HG02981 (cell line): ENCODE data around the gene MAGEA2B.
A peak's percentile ranks its signal among the peaks of the same experiment; 100 is the strongest.
"Not testable (repeated sequence)": the region's sequence is repeated elsewhere in the genome, so short reads cannot be mapped to it uniquely, and the experiment has no call there.

Experiments
- ATAC-seq: cut with Tn5 transposase; IDR thresholded peaks from one replicate; pipeline ENCODE4 v1.9.1; 2021; ENCODE audit warnings: mild to moderate bottlenecking, moderate library complexity; ENCODE audit not compliant: unreplicated experiment

MAGEA2B gene, protein sequence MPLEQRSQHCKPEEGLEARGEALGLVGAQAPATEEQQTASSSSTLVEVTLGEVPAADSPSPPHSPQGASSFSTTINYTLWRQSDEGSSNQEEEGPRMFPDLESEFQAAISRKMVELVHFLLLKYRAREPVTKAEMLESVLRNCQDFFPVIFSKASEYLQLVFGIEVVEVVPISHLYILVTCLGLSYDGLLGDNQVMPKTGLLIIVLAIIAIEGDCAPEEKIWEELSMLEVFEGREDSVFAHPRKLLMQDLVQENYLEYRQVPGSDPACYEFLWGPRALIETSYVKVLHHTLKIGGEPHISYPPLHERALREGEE

DNA sequence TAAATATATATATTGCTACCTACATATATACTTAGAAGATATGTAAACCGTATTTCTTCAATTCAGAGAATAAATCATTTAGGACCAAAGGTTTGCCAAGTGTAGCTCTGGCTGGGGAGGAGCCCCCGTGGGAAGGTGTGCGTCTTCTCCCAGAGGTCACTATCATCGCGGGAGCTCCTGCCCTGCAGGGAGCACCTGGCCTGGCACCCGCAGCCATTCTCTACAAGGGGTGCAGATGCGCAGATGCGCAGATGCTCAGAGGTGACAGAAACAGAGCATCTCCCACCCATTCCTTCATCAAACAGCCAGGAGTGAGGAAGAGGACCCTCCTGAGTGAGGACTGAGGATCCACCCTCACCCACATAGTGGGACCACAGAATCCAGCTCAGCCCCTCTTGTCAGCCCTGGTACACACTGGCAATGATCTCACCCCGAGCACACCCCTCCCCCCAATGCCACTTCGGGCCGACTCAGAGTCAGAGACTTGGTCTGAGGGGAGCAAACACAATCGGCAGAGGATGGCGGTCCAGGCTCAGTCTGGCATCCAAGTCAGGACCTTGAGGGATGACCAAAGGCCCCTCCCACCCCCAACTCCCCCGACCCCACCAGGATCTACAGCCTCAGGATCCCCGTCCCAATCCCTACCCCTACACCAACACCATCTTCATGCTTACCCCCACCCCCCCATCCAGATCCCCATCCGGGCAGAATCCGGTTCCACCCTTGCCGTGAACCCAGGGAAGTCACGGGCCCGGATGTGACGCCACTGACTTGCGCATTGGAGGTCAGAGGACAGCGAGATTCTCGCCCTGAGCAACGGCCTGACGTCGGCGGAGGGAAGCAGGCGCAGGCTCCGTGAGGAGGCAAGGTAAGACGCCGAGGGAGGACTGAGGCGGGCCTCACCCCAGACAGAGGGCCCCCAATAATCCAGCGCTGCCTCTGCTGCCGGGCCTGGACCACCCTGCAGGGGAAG lies at the start of gene MAGEA2B:
TSS of gene MAGEA2B (plus strand) at position 814 of the 973 bp plus-strand sequence. CDS start 2,479 bp downstream, outside the sequence.
- not testable (repeated sequence) for ATAC-seq

DNA sequence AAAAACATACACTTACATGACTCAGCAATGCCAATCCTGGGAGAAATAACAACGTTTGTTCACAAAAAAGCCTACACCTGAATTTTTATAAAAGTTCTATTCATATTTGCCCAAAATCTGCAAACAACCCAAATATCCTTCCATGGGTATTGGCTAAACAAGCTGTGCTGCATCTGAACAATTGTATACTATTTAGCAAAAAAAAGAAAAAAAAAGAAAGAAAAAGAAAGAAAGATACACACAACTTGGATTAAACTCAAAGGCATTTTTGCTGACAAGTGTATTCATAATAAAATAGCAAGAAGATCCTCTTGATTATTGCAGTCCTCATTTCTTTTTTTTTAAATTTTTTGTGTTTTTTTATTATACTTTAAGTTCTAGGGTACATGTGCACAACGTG lies 40.3 kb upstream of the MAGEA2B start:
- no peak for ATAC-seq

DNA sequence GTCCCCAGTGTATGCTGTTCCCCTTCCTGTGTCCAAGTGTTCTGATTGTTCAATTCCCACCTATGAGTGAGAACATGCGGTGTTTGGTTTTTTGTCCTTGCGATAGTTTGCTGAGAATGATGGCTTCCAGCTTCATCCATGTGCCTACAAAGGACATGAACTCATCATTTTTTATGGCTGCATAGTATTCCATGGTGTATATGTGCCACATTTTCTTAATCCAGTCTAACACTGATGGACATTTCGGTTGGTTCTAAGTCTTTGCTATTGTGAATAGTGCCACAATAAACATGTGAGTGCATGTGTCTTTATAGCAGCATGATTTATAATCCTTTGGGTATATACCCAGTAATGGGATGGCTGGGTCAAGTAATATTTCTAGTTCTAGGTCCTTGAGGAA lies 39.8 kb upstream of the MAGEA2B start:
- not testable (repeated sequence) for ATAC-seq

DNA sequence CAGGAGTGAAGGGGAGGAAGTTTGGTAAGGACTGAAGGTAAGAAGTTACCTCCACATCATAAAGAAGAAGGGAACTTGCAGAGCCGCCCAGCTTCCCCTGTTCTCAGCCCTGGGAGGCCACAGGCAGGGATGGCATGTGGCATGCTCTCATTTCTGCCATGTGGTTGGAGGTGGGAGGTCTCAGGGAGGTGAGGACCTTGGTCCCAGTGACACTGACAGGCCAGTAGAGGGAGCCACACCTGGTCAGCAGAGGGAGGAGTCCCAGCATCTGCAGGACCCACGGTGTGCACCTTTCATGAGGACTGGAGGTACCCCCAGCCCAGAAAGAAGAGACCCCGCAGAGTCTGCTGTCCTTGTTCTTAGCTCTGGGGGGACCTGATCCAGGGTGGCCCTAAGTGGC lies 33.4 kb upstream of the MAGEA2B start:
- ATAC-seq, result peak; percentile 85

DNA sequence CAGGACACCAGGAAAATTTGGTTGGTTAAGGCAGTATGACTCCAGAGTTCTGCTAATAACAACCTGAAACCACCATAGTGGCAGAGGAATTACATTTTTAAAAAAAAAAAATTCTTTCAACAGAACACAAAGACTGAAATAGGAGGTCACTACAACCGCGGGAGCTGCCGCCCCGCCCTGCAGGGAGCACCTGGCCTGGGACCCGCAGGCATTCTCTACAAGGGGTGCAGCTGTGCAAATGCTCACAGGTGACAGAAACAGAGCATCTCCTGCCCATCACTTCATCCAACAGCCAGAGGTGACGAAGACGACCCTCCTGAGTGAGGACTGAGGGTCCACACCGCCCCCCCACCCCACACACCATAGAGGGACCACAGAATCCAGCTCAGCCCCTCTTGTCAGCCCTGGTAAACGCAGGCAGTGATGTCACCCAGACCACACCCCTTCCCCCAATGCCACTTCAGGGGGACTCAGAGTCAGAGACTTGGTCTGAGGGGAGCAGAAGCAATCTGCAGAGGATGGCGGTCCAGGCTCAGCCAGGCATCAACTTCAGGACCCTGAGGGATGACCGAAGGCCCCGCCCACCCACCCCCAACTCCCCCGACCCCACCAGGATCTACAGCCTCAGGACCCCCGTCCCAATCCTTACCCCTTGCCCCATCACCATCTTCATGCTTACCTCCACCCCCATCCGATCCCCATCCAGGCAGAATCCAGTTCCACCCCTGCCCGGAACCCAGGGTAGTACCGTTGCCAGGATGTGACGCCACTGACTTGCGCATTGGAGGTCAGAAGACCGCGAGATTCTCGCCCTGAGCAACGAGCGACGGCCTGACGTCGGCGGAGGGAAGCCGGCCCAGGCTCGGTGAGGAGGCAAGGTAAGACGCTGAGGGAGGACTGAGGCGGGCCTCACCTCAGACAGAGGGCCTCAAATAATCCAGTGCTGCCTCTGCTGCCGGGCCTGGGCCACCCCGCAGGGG lies 16.2 kb upstream of the MAGEA2B start, which contains the start of gene MAGEA3:
TSS of gene MAGEA3 (plus strand) at position 843 of the 980 bp plus-strand sequence. CDS start 2,039 bp downstream, outside the sequence.
- ATAC-seq, result not testable (repeated sequence)

DNA sequence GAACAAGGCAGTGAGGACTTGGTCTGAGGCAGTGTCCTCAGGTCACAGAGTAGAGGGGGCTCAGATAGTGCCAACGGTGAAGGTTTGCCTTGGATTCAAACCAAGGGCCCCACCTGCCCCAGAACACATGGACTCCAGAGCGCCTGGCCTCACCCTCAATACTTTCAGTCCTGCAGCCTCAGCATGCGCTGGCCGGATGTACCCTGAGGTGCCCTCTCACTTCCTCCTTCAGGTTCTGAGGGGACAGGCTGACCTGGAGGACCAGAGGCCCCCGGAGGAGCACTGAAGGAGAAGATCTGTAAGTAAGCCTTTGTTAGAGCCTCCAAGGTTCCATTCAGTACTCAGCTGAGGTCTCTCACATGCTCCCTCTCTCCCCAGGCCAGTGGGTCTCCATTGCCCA lies 14.0 kb upstream of the MAGEA2B start:
- ATAC-seq, result not testable (repeated sequence)

DNA sequence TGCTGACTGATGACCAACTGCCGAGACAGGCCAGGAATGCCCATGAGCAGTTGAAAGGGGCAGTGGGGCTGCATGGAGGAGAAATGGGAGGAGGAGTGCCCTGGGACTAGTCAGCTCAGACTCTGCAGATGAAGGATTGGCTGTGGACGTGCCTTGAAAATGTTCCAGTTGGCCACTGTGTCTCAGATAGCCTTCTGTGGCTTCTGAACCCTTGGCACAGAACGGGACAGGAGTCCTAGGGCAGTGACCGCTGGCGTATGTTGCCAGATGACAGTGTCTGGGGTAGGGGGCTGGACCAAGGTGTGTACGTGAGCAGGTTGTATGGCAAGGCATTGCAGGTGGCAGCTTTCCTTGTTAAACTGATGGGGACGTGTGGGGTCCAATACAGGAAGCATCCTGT lies 7.9 kb upstream of the MAGEA2B start:
- not testable (repeated sequence) for ATAC-seq

DNA sequence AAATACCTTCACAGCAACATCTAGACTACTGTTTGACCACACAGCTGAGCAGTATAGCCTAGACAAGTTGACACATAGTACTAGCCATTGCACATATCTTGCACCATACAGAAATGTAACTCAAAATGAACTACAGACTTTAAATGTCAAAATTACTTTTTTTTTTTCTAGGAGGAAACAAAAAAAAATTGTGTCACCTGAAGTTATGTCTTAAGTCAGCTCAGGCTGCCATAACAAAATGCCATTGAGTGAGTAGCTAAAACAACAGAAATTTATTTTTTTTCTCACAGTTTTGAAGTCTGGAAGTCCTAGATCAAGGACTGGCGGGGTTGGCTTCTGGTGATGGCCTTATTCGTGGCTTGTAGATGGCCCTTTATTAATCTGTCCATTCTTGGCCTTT lies 5.3 kb upstream of the MAGEA2B start, which contains the start of gene CSAG2:
TSS of gene CSAG2 (minus strand) at position 101 of the 400 bp plus-strand sequence. CDS start 161 bp downstream, outside the sequence.
- not testable (repeated sequence) for ATAC-seq

DNA sequence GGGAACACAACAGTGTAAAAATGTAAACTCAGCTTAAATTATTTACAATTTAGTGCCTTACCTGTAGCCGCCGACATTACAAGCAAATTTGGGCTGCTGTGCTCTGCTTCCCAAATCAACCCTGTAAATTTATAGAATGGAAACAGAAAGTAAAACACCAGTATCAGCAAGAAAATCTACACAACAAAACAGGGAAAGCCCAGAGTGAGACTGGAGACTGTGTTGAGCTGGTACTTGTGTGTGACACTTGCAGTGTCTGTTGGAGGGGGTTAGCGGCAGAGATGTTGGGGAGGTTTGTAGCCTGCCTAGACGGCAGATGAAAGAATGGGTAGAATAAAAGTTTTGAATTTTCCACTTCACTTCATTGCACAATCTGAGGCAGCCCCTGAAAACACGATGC lies 1.2 kb upstream of the MAGEA2B start:
- not testable (repeated sequence) for ATAC-seq

DNA sequence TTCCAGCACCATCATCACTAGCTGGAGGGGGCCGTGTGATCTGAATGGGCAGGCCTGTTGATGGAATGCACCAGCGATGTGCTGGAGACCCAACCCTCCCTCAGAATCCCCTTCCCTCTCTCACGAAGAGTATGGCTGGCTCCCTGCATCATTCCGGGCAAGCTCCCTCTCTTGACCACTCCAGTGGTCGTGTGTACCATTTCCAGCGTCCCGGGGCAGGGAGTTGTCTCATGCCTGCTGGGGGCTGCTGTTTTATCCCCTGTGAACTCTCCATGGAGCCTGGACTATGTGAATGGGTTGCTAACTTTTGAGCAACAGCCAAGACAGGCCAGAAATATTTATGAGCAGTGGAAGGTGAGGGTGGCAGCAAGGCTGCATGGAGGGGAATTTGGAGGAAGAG lies 11.0 kb downstream of the MAGEA2B start:
- ATAC-seq, result no peak

DNA sequence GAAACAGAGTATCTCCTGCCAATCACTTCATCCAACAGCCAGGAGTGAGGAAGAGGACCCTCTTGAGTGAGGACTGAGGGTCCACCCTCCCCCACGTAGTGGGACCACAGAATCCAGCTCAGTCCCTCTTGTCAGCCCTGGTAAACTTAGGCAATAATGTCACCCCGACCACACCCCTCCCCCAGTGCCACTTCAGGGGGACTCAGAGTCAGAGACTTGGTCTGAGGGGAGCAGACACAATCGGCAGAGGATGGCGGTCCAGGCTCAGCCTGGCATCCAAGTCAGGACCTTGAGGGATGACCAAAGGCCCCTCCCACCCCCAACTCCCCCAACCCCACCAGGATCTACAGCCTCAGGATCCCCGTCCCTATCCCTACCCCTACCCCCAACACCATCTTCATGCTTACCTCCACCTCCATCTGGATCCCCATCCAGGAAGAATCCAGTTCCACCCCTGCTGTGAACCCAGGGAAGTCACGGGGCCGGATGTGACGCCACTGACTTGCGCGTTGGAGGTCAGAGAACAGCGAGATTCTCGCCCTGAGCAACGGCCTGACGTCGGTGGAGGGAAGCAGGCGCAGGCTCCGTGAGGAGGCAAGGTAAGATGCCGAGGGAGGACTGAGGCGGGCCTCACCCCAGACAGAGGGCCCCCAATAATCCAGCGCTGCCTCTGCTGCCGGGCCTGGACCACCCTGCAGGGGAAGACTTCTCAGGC lies 19.0 kb downstream of the MAGEA2B start, which contains the start of the genes CSAG1 and MAGEA12:
TSS of gene CSAG1 (minus strand) at position 461 of the 715 bp plus-strand sequence. CDS start 1,261 bp downstream, outside the sequence.
TSS of gene MAGEA12 (plus strand) at position 497 of the 715 bp plus-strand sequence. CDS start 2,405 bp downstream, outside the sequence.
- no peak for ATAC-seq

DNA sequence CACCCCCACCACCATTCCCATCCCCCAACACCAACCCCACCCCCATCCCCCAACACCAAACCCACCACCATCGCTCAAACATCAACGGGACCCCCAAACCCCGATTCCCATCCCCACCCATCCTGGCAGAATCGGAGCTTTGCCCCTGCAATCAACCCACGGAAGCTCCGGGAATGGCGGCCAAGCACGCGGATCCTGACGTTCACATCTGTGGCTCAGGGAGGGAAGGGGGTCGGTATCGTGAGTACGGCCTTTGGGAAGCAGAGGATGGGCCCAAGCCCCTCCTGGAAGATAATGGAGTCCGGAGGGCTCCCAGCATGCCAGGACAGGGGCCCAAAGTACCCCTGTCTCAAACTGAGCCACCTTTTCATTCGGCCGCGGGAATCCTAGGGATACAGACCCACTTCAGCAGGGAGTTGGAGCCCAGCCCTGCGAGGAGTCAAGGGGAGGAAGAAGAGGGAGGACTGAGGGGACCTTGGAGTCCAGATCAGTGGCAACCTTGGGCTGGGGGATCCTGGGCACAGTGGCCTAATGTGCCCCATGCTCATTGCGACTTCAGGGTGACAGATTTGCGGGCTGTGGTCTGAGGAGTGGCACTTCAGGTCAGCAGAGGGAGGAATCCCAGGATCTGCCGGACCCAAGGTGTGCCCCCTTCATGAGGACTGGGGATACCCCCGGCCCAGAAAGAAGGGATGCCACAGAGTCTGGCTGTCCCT lies 19.9 kb downstream of the MAGEA2B start:
- ATAC-seq, result not testable (repeated sequence)

DNA sequence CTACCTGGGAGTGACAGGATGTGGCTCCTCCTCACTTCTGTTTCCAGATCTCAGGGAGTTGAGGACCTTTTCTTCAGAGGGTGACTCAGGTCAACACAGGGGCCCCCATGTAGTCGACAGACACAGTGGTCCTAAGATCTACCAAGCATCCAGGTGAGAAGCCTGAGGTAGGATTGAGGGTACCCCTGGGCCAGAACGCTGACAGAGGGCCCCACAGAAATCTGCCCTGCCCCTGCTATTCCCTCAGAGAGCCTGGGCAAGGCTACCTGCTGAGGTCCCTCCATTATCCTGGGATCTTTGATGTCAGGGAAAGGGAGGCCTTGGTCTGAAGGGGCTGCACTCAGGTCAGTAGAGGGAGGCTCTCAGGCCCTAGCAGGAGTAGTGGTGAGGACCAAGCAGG lies 20.7 kb downstream of the MAGEA2B start:
- no peak for ATAC-seq

DNA sequence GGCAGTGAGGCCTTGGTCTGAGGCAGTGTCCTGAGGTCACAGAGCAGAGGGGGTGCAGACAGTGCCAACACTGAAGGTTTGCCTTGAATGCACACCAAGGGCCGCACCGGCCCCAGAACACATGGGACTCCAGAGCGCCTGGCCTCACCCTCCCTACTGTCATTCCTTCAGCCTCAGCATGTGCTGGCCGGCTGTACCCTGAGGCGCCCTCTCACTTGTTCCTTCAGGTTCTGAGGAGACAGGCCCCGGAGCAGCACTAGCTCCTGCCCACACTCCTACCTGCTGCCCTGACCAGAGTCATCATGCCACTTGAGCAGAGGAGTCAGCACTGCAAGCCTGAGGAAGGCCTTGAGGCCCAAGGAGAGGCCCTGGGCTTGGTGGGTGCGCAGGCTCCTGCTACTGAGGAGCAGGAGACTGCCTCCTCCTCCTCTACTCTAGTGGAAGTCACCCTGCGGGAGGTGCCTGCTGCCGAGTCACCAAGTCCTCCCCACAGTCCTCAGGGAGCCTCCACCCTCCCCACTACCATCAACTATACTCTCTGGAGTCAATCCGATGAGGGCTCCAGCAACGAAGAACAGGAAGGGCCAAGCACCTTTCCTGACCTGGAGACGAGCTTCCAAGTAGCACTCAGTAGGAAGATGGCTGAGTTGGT lies 21.6 kb downstream of the MAGEA2B start:
- no peak for ATAC-seq

DNA sequence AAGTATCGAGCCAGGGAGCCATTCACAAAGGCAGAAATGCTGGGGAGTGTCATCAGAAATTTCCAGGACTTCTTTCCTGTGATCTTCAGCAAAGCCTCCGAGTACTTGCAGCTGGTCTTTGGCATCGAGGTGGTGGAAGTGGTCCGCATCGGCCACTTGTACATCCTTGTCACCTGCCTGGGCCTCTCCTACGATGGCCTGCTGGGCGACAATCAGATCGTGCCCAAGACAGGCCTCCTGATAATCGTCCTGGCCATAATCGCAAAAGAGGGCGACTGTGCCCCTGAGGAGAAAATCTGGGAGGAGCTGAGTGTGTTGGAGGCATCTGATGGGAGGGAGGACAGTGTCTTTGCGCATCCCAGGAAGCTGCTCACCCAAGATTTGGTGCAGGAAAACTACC lies 22.1 kb downstream of the MAGEA2B start:
- not testable (repeated sequence) for ATAC-seq

DNA sequence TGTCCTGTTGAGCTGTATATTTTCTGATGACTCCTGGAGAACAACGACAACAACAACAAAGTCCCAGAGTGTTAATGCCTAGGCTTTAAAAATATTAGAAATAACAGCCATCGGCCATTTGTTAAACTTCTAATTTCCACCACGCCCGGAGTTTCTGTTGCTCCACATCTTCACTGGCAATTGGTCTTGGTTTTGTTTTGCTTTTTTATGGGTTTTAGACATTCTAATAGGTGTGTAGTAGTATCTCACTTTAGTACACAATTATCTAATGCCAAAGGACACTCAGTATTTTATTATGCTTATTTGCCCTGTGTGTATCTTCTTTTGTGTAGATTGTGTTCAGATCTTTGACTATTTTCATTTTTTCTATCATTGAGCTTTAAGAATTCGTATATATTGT lies 24.1 kb downstream of the MAGEA2B start:
- ATAC-seq, result no peak

DNA sequence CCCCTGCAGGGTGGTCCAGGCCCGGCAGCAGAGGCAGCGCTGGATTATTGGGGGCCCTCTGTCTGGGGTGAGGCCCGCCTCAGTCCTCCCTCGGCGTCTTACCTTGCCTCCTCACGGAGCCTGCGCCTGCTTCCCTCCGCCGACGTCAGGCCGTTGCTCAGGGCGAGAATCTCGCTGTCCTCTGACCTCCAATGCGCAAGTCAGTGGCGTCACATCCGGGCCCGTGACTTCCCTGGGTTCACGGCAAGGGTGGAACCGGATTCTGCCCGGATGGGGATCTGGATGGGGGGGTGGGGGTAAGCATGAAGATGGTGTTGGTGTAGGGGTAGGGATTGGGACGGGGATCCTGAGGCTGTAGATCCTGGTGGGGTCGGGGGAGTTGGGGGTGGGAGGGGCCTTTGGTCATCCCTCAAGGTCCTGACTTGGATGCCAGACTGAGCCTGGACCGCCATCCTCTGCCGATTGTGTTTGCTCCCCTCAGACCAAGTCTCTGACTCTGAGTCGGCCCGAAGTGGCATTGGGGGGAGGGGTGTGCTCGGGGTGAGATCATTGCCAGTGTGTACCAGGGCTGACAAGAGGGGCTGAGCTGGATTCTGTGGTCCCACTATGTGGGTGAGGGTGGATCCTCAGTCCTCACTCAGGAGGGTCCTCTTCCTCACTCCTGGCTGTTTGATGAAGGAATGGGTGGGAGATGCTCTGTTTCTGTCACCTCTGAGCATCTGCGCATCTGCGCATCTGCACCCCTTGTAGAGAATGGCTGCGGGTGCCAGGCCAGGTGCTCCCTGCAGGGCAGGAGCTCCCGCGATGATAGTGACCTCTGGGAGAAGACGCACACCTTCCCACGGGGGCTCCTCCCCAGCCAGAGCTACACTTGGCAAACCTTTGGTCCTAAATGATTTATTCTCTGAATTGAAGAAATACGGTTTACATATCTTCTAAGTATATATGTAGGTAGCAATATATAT lies 39.5 kb downstream of the MAGEA2B start, which contains the start of gene MAGEA2:
TSS of gene MAGEA2 (minus strand) at position 157 of the 965 bp plus-strand sequence. CDS start 2,479 bp downstream, outside the sequence.
- not testable (repeated sequence) for ATAC-seq
